Endodermal cell (in vitro differentiated cells): ENCODE data around the gene MAN1A2. TPM values are rescaled to one million over a fixed set of nuclear protein-coding genes. Genes with fewer than 3 reads are reported as not detected.

Experiments used
- DNase-seq: peaks from one replicate; pipeline ENCODE4 v3.0.0-alpha.2; 2017
- H3K27ac ChIP-seq: 2 replicates; pipeline ENCODE4 v1.5.1; 2013; ENCODE audit warnings: mild to moderate bottlenecking, low read depth, low read length, moderate library complexity
- H3K27me3 ChIP-seq: 2 replicates; pipeline ENCODE4 v1.6.1; 2013; ENCODE audit warnings: mild to moderate bottlenecking, low read length, moderate library complexity; ENCODE audit not compliant: insufficient read depth, control insufficient read depth, poor library complexity, severe bottlenecking
- H3K36me3 ChIP-seq: 2 replicates; pipeline ENCODE4 v1.7.0; 2013; ENCODE audit warnings: mild to moderate bottlenecking, low read length, moderate library complexity; ENCODE audit not compliant: control insufficient read depth, insufficient read depth
- H3K4me1 ChIP-seq: one replicate; pipeline ENCODE4 v1.7.0; 2013; ENCODE audit warnings: low read length; ENCODE audit not compliant: control insufficient read depth, insufficient read depth
- H3K4me3 ChIP-seq: 2 replicates; pipeline ENCODE4 v1.5.1; 2013; ENCODE audit warnings: mild to moderate bottlenecking, low read length, moderate library complexity
- H3K9ac ChIP-seq: 2 replicates; pipeline ENCODE4 v1.6.1; 2013; ENCODE audit warnings: mild to moderate bottlenecking, low read length, moderate library complexity; ENCODE audit not compliant: poor library complexity, severe bottlenecking; ENCODE audit errors: extremely low read depth
- H3K9me3 ChIP-seq: 2 replicates; pipeline ENCODE4 v1.6.1; 2013; ENCODE audit warnings: mild to moderate bottlenecking, low read length, moderate library complexity; ENCODE audit not compliant: control insufficient read depth
- H3K27ac Mint-ChIP-seq: 2 replicates; pipeline ENCODE4 v1.8.0; 2020; ENCODE audit warnings: mixed read lengths
- H3K27me3 Mint-ChIP-seq: 2 replicates; pipeline ENCODE4 v1.8.0; 2021; ENCODE audit warnings: mild to moderate bottlenecking, mixed read lengths; ENCODE audit not compliant: insufficient read depth
- H3K36me3 Mint-ChIP-seq: 2 replicates; pipeline ENCODE4 v1.8.0; 2020; ENCODE audit warnings: low read depth, mixed read lengths
- H3K4me1 Mint-ChIP-seq: 2 replicates; pipeline ENCODE4 v1.8.0; 2020; ENCODE audit warnings: mixed read lengths
- H3K4me3 Mint-ChIP-seq: 2 replicates; pipeline ENCODE4 v1.8.0; 2020; ENCODE audit warnings: mild to moderate bottlenecking, moderate library complexity, mixed read lengths
- H3K9me3 Mint-ChIP-seq: 2 replicates; pipeline ENCODE4 v1.8.0; 2020; ENCODE audit warnings: mild to moderate bottlenecking, mixed read lengths
- CTCF ChIP-seq: fragments of 200-600 bp; sonication (generic); conservative IDR thresholded peaks from 2 replicates; pipeline ENCODE4 v1.5.0; 2021; ENCODE audit warnings: antibody characterized with exemption, mild to moderate bottlenecking
- WGBS, 2 experiments: methylation state at CpG; one replicate each; pipeline versions ENCODE4 v1.1.5 to v1.1.7; 2013; ENCODE audit warnings: missing lambda C conversion rate in 2 of 2, mixed read lengths in 1 of 2; ENCODE audit not compliant: insufficient coverage in 1 of 2, insufficient read length in 1 of 2; 5-methylcytosine and 5-hydroxymethylcytosine counted together
- total RNA-seq, 2 donors: library from RNA; stranded (reverse); fragmentation: NEBNext Ultra II Directional in 1 of 2; extraction: Animal tissue kit (Norgen Biotek cat#: 25700) in 1 of 2; gene quantifications; 2 replicates in 1 of 2; 3 replicates in 1 of 2; pipeline ENCODE4 v1.2.1, GENCODE V29; 2021

Gene MAN1A2
- total RNA-seq, 2 donors from 2014 or later = 33.3 to 40.9 TPM

- Histone ChIP-seq H3K9me3 (no peaks in the 10 kb centered on the region), H3K27me3 (no peaks in the 10 kb centered on the region), H3K4me1 (no peaks in the 10 kb centered on the region), H3K9ac (no peak overlapping the region), H3K36me3 (no peaks in the 10 kb centered on the region), H3K27ac (no peak overlapping the region), H3K4me3 (peak overlapping the region; percentile 95)
- peak overlapping the region; percentile 41 for H3K27ac Mint-ChIP-seq
- H3K4me1 Mint-ChIP-seq = peaks cover 28% of the 10 kb centered on the region
- H3K27me3 Mint-ChIP-seq = peaks cover 2% of the 10 kb centered on the region
- peak overlapping the region; percentile 28 for H3K4me3 Mint-ChIP-seq
- no peak for DNase-seq
- H3K36me3 Mint-ChIP-seq = peaks cover 6% of the 10 kb centered on the region
- H3K9me3 Mint-ChIP-seq = no peaks in the 10 kb centered on the region
- 35 to 86% methylated on average over 1 to 4 of the region's 4 CpGs for WGBS, 2 experiments
- no peak for TF ChIP-seq CTCF
Measured at GRCh38 chr1:117371441-117372151, 4.3 kb downstream of the MAN1A2 start.

GRCh38 chr1:117372863-117373412 is 5.7 kb downstream of the MAN1A2 start:
- H3K27ac ChIP-seq = no peak overlapping the region
- H3K36me3 ChIP-seq = no peaks in the 10 kb centered on the region
- H3K4me3 ChIP-seq = no peak overlapping the region
- H3K27me3 Mint-ChIP-seq = peaks cover 2% of the 10 kb centered on the region
- no peaks in the 10 kb centered on the region for H3K27me3 ChIP-seq
- H3K27ac Mint-ChIP-seq = no peak overlapping the region
- no peaks in the 10 kb centered on the region for H3K9me3 Mint-ChIP-seq
- H3K9ac ChIP-seq = no peak overlapping the region
- H3K4me1 ChIP-seq = no peaks in the 10 kb centered on the region
- H3K4me1 Mint-ChIP-seq = peaks cover 27% of the 10 kb centered on the region
- DNase-seq = no peak
- H3K9me3 ChIP-seq = no peaks in the 10 kb centered on the region
- TF ChIP-seq CTCF = no peak
- WGBS, 2 experiments = 95 to 100% methylated on average over 1 to 5 of the region's 5 CpGs
- H3K36me3 Mint-ChIP-seq = peaks cover 6% of the 10 kb centered on the region
- H3K4me3 Mint-ChIP-seq = no peak overlapping the region

GRCh38 chr1:117373932-117374331 is 6.7 kb downstream of the MAN1A2 start:
- Mint-ChIP-seq H3K9me3 (no peaks in the 10 kb centered on the region), H3K36me3 (peaks cover 6% of the 10 kb centered on the region), H3K27ac (no peak overlapping the region), H3K27me3 (no peaks in the 10 kb centered on the region), H3K4me1 (peaks cover 22% of the 10 kb centered on the region), H3K4me3 (no peak overlapping the region)
- H3K9ac ChIP-seq = no peak overlapping the region
- WGBS, 2 experiments = 89 to 92% methylated on average over 4 of the region's 4 CpGs
- no peak for TF ChIP-seq CTCF
- no peak overlapping the region for H3K4me3 ChIP-seq
- H3K9me3 ChIP-seq = no peaks in the 10 kb centered on the region
- DNase-seq = no peak
- H3K27ac ChIP-seq = no peak overlapping the region
- no peaks in the 10 kb centered on the region for H3K36me3 ChIP-seq
- H3K27me3 ChIP-seq = no peaks in the 10 kb centered on the region
- H3K4me1 ChIP-seq = no peaks in the 10 kb centered on the region
